HCT116 (cell line): ENCODE results near the gene ACTC1. TPM values are rescaled to one million over a fixed set of nuclear protein-coding genes. Genes with fewer than 3 reads are reported as not detected.

Experiments
- ATAC-seq: fragments of 200-7000 bp; cut with Tn5 transposase; 2 replicates; pipeline ENCODE4 v1.9.1; 2020; ENCODE audit warnings: mild to moderate bottlenecking, moderate library complexity
- BruUV-seq: library from RNA; stranded (reverse); fragments of 400-500 nt; replicated peaks from 2 replicates; lab custom pipeline; 2021; lab: Mats Ljungman, UMichigan
- CTCF ChIA-PET: fragments of 300-600 bp; sonication (Branson Sonifier 250); formaldehyde crosslinking; loops from one replicate; lab custom pipeline; 2021; ENCODE audit warnings: antibody characterized with exemption; lab: Charles Lee
- POLR2A ChIA-PET: fragments of 300-600, 350-600 bp; sonication (Branson Sonifier 250); formaldehyde crosslinking; loops from one replicate; lab custom pipeline; 2021; ENCODE audit warnings: antibody characterized with exemption; lab: Charles Lee
- RAD21 ChIA-PET, 2 experiments: fragments of 300-600 bp; sonication (Branson Sonifier 250); formaldehyde crosslinking; loops; one replicate each; lab custom pipeline; 2023; ENCODE audit warnings: low total read pairs in 2 of 2; ENCODE audit not compliant: uncharacterized antibody in 2 of 2, unreplicated experiment in 2 of 2, low non-redundant PET in 1 of 2; lab: Charles Lee
- DNase-seq: peaks from one replicate; pipeline ENCODE4 v3.0.0-alpha.2; 2010; ENCODE audit warnings: low read depth, low spot score
- H2AFZ ChIP-seq: fragments of 200-600 bp; shearing (Covaris generic), sonication (generic); 2 replicates; pipeline ENCODE4 v1.6.1; 2017; ENCODE audit warnings: low read depth, mixed run types, mixed read lengths, antibody characterized with exemption, low read length; ENCODE audit not compliant: poor library complexity, severe bottlenecking
- H3K27ac ChIP-seq: 2 replicates; pipeline ENCODE4 v1.5.1; 2012; ENCODE audit warnings: low read depth, low read length
- H3K27me3 ChIP-seq: fragments of 200-600 bp; sonication (generic); 2 replicates; pipeline ENCODE4 v1.6.1; 2016; ENCODE audit warnings: mixed run types, low read length, mixed read lengths; ENCODE audit not compliant: insufficient read depth
- H3K36me3 ChIP-seq, 2 experiments: fragments of 200-500 bp in 1 of 2; fragments of 200-600 bp in 1 of 2; sonication (Bioruptor generic) in 1 of 2; sonication (generic) in 1 of 2; 2 replicates each; pipeline versions ENCODE4 v1.5.1 to v1.6.1; 2014 to 2016; ENCODE audit warnings: low read length in 2 of 2, inconsistent platforms in 1 of 2, mixed read lengths in 1 of 2, mixed run types in 1 of 2; ENCODE audit not compliant: insufficient read depth in 2 of 2, control insufficient read depth in 1 of 2
- H3K4me1 ChIP-seq, 2 experiments: fragments of 200-600 bp in 1 of 2; sonication (generic) in 1 of 2; 2 replicates each; pipeline versions ENCODE4 v1.5.1 to v1.6.1; 2012 to 2017; ENCODE audit warnings: low read length in 2 of 2, inconsistent platforms in 1 of 2, mild to moderate bottlenecking in 1 of 2, mixed read lengths in 1 of 2, mixed run types in 1 of 2, moderate library complexity in 1 of 2; ENCODE audit not compliant: insufficient read depth in 2 of 2, control insufficient read depth in 1 of 2
- H3K4me2 ChIP-seq: fragments of 200-600 bp; sonication (generic); 2 replicates; pipeline ENCODE4 v1.6.1; 2017; ENCODE audit warnings: mixed run types, low read length, mixed read lengths
- H3K4me3 ChIP-seq, 2 experiments: fragments of 200-600 bp in 1 of 2; sonication (generic) in 1 of 2; replicated peaks in 1 of 2; 2 replicates each; pipeline ENCODE4 v1.5.1; 2011 to 2016; ENCODE audit warnings: low read length in 2 of 2, control low read depth in 1 of 2, low read depth in 1 of 2, mild to moderate bottlenecking in 1 of 2, mixed read lengths in 1 of 2, mixed run types in 1 of 2
- H3K79me2 ChIP-seq: fragments of 200-600 bp; sonication (generic); 2 replicates; pipeline ENCODE4 v1.6.1; 2017; ENCODE audit warnings: mild to moderate bottlenecking, mixed run types, low read length, moderate library complexity, mixed read lengths; ENCODE audit not compliant: insufficient read depth
- H3K9ac ChIP-seq: fragments of 200-600 bp; sonication (generic); 2 replicates; pipeline ENCODE4 v1.6.1; 2016; ENCODE audit warnings: low read length, mixed read lengths
- H3K9me2 ChIP-seq: fragments of 200-600 bp; sonication (generic), shearing (Covaris generic); 2 replicates; pipeline ENCODE4 v1.6.1; 2017; ENCODE audit warnings: mixed run types, mild to moderate bottlenecking, moderate library complexity; ENCODE audit not compliant: insufficient read depth
- H3K9me3 ChIP-seq, 2 experiments: fragments of 200-500 bp in 1 of 2; fragments of 200-600 bp in 1 of 2; sonication (Bioruptor generic) in 1 of 2; sonication (generic) in 1 of 2; 2 replicates each; pipeline ENCODE4 v1.6.1; 2014 to 2017; ENCODE audit warnings: low read length in 2 of 2, mixed read lengths in 2 of 2, inconsistent platforms in 1 of 2, low read depth in 1 of 2, mild to moderate bottlenecking in 1 of 2, mixed run types in 1 of 2, moderate library complexity in 1 of 2; ENCODE audit not compliant: control insufficient read depth in 1 of 2, insufficient read depth in 1 of 2
- H4K20me1 ChIP-seq: fragments of 200-600 bp; sonication (generic), shearing (Covaris generic); 2 replicates; pipeline ENCODE4 v1.6.1; 2017; ENCODE audit warnings: mixed run types, mild to moderate bottlenecking, moderate library complexity; ENCODE audit not compliant: insufficient read depth
- CEBPB ChIP-seq: IDR thresholded peaks from 2 replicates; pipeline ENCODE4 v1.6.1; 2012; ENCODE audit warnings: low read depth
- CTCF ChIP-seq, 3 experiments: fragments of 200-600 bp in 1 of 3; sonication (generic) in 1 of 3; IDR thresholded peaks in 2 of 3; conservative IDR thresholded peaks in 1 of 3; 2 replicates each; pipeline ENCODE4 v1.5.1; 2012 to 2017; ENCODE audit warnings: low read depth in 2 of 3, low read length in 2 of 3, antibody characterized with exemption in 1 of 3, borderline replicate concordance in 1 of 3, control low read depth in 1 of 3, mild to moderate bottlenecking in 1 of 3, mixed read lengths in 1 of 3, mixed run types in 1 of 3, moderate library complexity in 1 of 3; ENCODE audit not compliant: insufficient read depth in 1 of 3
- ELF1 ChIP-seq: IDR thresholded peaks from 2 replicates; pipeline ENCODE4 v1.6.1; 2012; ENCODE audit warnings: low read depth, borderline replicate concordance
- JUND ChIP-seq: IDR thresholded peaks from 2 replicates; pipeline ENCODE4 v1.6.1; 2012
- REST ChIP-seq: IDR thresholded peaks from 2 replicates; pipeline ENCODE4 v1.6.1; 2012; ENCODE audit warnings: low read depth
- intact Hi-C: fragments of 100-400 bp; cut with micrococcal nuclease; formaldehyde crosslinking; loops from 2 replicates; pipeline ENCODE4 v1.10.0; 2022
- total RNA-seq: library from RNA; stranded (reverse); gene quantifications from one replicate; pipeline ENCODE4 v1.2.1, GENCODE V29; 2021; ENCODE audit not compliant: unreplicated experiment

Gene ACTC1
- total RNA-seq, 1 experiment from 2014 or later, result not detected

GRCh38 chr15:34754674-34755418 lies 40.5 kb downstream of the ACTC1 start, which contains the start of gene GJD2 (continued):
- TF ChIP-seq CTCF (IDR thresholded peaks at IDR 0.05 in 2 of 3, conservative IDR thresholded peaks at IDR 0.05 in 1 of 3; ENCODE audit: borderline replicate concordance in 1 of 3, insufficient read depth in 1 of 3, low read depth in 2 of 3, low read length in 2 of 3) (no peak), REST (no peak)
- TF ChIP-seq, all 23 proteins: peak for 0

- H3K9ac ChIP-seq, result no peak overlapping the region
- DNase-seq (no peak), ATAC-seq (no peak)
- H3K4me1 ChIP-seq, result no peaks in the 10 kb centered on the region
- TF ChIP-seq ELF1 (no peak), JUND (no peak), CEBPB (no peak)
- no peak overlapping the region for H2AFZ ChIP-seq
- no peak overlapping the region for H3K4me3 ChIP-seq
- no peak overlapping the region for H3K4me2 ChIP-seq
- H3K27ac ChIP-seq, result no peak overlapping the region
- H3K9me2 ChIP-seq, result no peaks in the 10 kb centered on the region
- ChIA-PET RAD21 (no interaction called here), CTCF (no interaction called here), POLR2A (no interaction called here)
- no peaks in the 10 kb centered on the region for H3K79me2 ChIP-seq
- no peaks in the 10 kb centered on the region for H3K9me3 ChIP-seq
- no peaks in the 10 kb centered on the region for H4K20me1 ChIP-seq
- H3K36me3 ChIP-seq, result no peaks in the 10 kb centered on the region
- intact Hi-C loops, result no loop called here
- BruUV-seq, result no TSS peak
- peaks cover 54% of the 10 kb centered on the region for H3K27me3 ChIP-seq
These were observed 41.2 kb downstream of the ACTC1 start for GRCh38 chr15:34754171-34754601.
